NCI-H1694 (cell line): ENCODE measurements around the gene ID4.
A peak's percentile ranks its signal among the peaks of the same experiment; 100 is the strongest.
"Not testable (repeated sequence)": the region's sequence is repeated elsewhere in the genome, so short reads cannot be mapped to it uniquely, and the experiment has no call there.

ENCODE experiments used
- DNase-seq: peaks from one replicate; lab custom pipeline; 2025; lab: John Stamatoyannopoulos, UW

ID4 gene

DNA sequence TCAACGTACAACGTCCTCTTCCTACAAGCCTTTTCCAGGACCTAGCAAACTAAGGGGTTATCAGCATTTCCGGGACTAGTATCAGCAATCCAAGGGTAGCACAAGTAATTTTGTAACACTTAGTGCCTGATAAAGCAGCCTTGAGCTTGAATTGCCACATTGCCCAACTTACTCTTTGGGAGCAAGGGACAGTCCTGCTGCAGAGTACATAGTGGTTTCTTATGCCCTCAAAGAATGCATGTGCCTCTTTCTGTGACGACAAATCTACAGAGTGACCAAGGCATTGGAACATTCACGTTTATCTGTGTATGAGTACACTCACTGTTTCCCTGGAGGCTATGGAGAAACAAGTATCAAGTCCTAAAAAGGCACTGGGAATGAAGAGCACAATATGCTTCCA is 3.2 kb upstream of the ID4 start:
- DNase-seq = no peak

GRCh38 chr6:19834858-19835257 is 2.3 kb upstream of the ID4 start:
- DNase-seq = no peak

- no peak for DNase-seq
Observed at GRCh38 chr6:19835605-19836004, 1.6 kb upstream of the ID4 start.

- no peak for DNase-seq
Observed at GRCh38 chr6:19837511-19838441, 606 bp downstream of the ID4 start.

GRCh38 chr6:19838442-19839236 is 1.5 kb downstream of the ID4 start:
- no peak for DNase-seq

GRCh38 chr6:19839237-19839546 is 2.0 kb downstream of the ID4 start:
- no peak for DNase-seq

GRCh38 chr6:19839788-19840187 is 2.6 kb downstream of the ID4 start:
- DNase-seq = no peak

- no peak for DNase-seq
Observed at GRCh38 chr6:19841181-19841580, 4.0 kb downstream of the ID4 start.

- DNase-seq = no peak
Observed at GRCh38 chr6:19842030-19842615, 5.0 kb downstream of the ID4 start.

DNA sequence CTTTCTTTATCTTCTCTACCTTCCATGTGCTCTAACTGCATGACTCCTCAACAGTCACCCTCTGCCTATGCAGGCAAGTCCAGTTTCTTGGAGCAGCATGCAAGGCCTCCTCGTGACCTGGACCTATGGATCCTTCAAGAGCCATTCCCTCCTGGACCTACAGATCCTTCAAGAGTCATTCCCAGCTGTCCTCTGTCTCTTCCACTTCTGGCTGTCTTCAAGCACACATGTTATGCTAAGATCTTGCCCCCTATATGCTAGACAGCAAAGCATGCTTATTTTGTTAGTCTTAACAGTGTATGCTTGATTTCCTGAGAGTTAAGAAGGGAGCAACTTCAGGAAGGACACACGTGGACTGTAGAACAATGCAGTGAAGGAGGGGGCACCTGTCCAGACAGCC is 7.5 kb downstream of the ID4 start:
- DNase-seq = no peak

GRCh38 chr6:19845266-19846041 is 8.3 kb downstream of the ID4 start:
- DNase-seq = no peak

- DNase-seq = no peak
Observed at GRCh38 chr6:19848465-19849029, 11.4 kb downstream of the ID4 start.

DNA sequence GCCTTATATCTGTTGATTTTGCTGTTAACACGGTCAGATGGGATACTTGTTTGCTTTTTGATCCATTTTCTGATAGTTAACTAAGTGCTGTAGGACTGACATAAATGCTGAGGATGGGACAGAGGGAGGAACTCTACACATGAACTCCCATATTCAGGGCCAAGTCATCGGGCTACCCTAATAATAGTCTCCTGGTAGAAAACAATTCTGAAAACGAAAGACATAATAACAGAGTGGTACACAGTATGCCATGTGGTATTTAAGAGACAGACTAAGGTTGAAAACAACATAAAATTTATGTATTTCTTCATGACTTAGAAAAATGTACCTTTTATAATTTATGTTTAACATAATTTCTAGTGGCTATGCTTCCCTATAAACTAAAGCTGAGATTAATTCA is 12.0 kb downstream of the ID4 start:
- no peak for DNase-seq

- no peak for DNase-seq
Observed at GRCh38 chr6:19849755-19850154, 12.6 kb downstream of the ID4 start.

DNA sequence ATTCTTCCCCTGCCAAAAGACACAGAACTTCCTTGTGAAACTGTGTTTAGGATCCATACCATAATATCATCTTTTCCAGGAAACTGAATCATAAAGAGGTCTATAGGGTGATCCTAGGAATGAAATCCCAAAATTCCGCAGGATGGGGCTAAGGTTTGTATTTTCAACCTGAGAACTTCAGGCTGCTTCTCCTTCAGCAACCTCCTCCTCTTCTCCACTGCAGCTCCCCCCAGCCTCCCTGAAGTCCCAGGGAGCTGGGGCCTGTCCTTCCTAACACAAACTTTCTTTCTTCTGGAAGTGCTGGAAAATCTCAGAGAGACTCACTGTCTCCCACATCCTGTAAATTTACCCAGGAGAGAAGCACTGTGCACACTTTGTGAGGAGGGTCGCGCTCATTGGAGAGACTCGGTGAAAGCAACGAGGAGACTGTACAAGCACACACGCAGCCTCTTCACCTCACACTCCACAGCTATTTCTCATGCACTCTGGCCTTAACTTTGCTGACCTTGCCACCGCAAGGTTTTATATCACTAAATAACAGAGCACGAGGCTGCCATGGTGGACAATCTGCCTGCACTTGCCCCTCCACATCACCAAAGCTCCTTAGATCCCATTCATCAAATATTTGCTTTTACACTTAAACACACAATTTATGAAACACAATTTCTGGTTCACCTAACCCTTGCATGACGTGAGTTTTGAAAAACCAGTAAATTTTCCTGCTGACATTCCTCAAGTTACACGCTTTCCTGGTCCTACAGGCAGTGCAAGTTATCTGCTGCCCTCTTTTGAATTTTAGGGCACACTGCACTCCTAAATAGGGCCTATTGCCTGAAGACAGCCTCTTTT is 14.3 kb downstream of the ID4 start:
- DNase-seq = peak; percentile 72

DNA sequence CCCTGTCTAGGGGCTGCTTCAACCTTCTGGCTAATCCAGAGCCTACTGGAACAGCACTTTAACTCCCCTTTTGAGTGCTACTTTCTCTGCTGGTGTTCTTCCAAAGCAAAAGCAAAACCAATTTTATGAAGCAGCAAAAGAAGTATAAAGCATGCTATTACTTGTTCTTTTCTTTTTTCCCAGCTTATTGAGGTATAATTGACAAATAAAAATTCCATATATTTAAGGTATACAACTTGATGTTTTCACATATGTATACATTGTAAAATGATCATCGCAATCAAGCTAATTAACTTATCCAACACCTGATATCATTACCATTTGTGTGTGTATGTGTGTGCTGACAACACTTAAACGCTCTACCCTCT is 14.9 kb downstream of the ID4 start:
- DNase-seq = no peak

DNA sequence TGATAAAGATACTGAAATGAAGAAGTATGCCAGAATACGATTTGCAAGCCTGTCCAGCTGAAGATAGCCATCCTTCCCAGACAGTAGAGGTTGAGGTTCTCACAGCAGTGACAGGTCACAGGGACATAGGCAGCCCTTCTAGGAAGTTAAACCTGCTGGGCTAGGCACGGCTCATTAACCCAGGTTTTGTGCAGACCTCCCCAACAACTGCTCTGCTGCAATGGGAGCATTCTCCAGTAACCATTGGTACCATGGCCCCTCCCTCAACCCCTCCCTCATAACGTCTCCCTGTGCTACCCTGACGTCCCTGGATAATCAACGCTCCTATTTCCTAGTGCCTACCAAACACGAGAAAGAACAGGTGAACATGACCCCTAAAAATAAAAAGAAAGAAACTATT is 15.8 kb downstream of the ID4 start:
- DNase-seq = no peak

GRCh38 chr6:19854421-19855015 is 17.3 kb downstream of the ID4 start:
- not testable (repeated sequence) for DNase-seq

- DNase-seq = no peak
Observed at GRCh38 chr6:19855536-19855935, 18.4 kb downstream of the ID4 start.

DNA sequence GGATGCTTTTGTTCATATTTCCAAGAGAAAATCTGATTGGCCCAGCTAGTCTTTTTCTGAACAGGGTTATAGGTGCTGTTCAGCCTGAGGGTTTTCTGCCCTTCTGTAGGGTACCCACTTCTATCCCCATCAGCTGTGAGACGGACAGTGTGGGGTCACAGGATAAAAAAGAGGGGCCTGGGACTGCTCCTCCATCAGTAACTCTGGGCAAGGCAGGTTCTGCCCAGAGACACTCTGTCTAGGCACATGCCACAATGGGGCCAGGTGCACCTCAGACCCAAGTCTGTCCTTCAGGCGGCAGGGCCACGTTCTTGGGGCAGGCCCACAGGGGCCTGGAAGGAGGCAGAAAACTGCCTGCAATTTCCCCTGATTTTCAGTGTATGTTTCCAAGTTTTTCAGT is 20.0 kb downstream of the ID4 start:
- no peak for DNase-seq

DNA sequence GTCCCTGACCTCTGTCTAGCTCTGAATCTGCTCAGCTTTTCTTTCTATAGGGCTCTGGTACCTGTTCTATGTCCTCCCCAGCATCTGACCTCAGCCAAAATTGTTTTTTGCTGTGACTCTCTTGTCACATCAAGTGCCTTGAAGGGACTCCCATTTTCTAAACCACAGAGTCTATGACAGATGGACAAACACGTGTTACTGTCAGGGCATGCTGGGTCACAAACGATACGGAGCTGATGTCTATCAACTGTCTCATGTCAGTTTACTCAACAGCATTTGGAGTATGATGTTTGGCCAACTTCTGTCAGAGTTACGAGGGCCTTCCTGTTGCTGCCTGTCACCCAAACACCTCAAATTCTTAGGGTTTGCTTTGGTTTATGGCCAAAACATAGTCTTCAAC is 20.5 kb downstream of the ID4 start:
- peak; percentile 23 for DNase-seq
